T-cell (primary cell): ENCODE measurements around the gene B3GALT5. TPM values are rescaled to one million over a fixed set of nuclear protein-coding genes. Genes with fewer than 3 reads are reported as not detected.

Experiments
- ATAC-seq, 4 experiments: fragments of 200-7000 bp in 3 of 4; fragments of 150-1000 bp in 1 of 4; cut with Tn5 transposase; replicated peaks in 1 of 4; 1 replicate in 3 of 4; 2 replicates in 1 of 4; pipeline ENCODE4 v1.10.0; 2021; ENCODE audit warnings: moderate library complexity in 3 of 4, mild to moderate bottlenecking in 2 of 4, moderate number of reproducible peaks in 1 of 4
- CTCF ChIA-PET, 2 donors: fragments of 300-600 bp; sonication (Branson Sonifier 250); formaldehyde crosslinking; loops; one replicate each; lab custom pipeline; 2022; ENCODE audit warnings: antibody characterized with exemption in 2 of 2; lab: Charles Lee
- POLR2A ChIA-PET, 2 donors: fragments of 300-600 bp; sonication (Branson Sonifier 250); formaldehyde crosslinking; loops; one replicate each; lab custom pipeline; 2022; ENCODE audit warnings: antibody characterized with exemption in 2 of 2; lab: Charles Lee
- DNase-seq, 35 experiments: peaks; one replicate each; pipeline versions ENCODE4 v3.0.0 to v3.0.0-alpha.2; 2013 to 2023
- H3K27ac ChIP-seq: one replicate; pipeline ENCODE4 v1.5.1; 2013; ENCODE audit warnings: low read length
- H3K27me3 ChIP-seq, 2 experiments: replicated peaks in 1 of 2; 1 replicate in 1 of 2; 2 replicates in 1 of 2; pipeline versions ENCODE4 v1.6.1 to v1.7.0; 2013; ENCODE audit warnings: low read length in 1 of 2, mixed read lengths in 1 of 2; ENCODE audit not compliant: control insufficient read depth in 2 of 2, insufficient read depth in 2 of 2; ENCODE audit errors: extremely low read depth in 1 of 2
- H3K36me3 ChIP-seq, 2 donors: 1 replicate in 1 of 2; 2 replicates in 1 of 2; pipeline versions ENCODE4 v1.6.1 to v1.7.0; 2013; ENCODE audit warnings: low read length in 1 of 2; ENCODE audit not compliant: control insufficient read depth in 2 of 2, insufficient read depth in 1 of 2; ENCODE audit errors: extremely low read depth in 1 of 2
- H3K4me1 ChIP-seq, 2 experiments: 1 replicate in 1 of 2; 2 replicates in 1 of 2; pipeline versions ENCODE4 v1.6.1 to v1.7.0; 2013; ENCODE audit warnings: low read length in 2 of 2, mixed read lengths in 1 of 2; ENCODE audit not compliant: insufficient read depth in 2 of 2, control insufficient read depth in 1 of 2; ENCODE audit errors: extremely low read depth in 1 of 2
- H3K4me3 ChIP-seq, 2 donors: 1 replicate in 1 of 2; 2 replicates in 1 of 2; pipeline versions ENCODE4 v1.5.1 to v1.7.0; 2013; ENCODE audit warnings: mild to moderate bottlenecking in 2 of 2, low read length in 1 of 2, moderate library complexity in 1 of 2; ENCODE audit not compliant: control insufficient read depth in 1 of 2; ENCODE audit errors: extremely low read depth in 1 of 2
- H3K9me3 ChIP-seq: 2 replicates; pipeline ENCODE4 v1.7.0; 2013
- H3K27ac Mint-ChIP-seq, 2 donors: one replicate each; pipeline ENCODE4 v1.8.0; 2020 to 2021; ENCODE audit warnings: mild to moderate bottlenecking in 2 of 2, mixed read lengths in 2 of 2
- H3K27me3 Mint-ChIP-seq, 2 donors: one replicate each; pipeline ENCODE4 v1.8.0; 2021 to 2022; ENCODE audit warnings: mixed read lengths in 2 of 2
- H3K36me3 Mint-ChIP-seq: one replicate; pipeline ENCODE4 v1.8.0; 2021; ENCODE audit warnings: mixed read lengths
- H3K4me1 Mint-ChIP-seq, 3 donors: one replicate each; pipeline ENCODE4 v1.8.0; 2020 to 2022; ENCODE audit warnings: mixed read lengths in 3 of 3, mild to moderate bottlenecking in 1 of 3
- H3K4me3 Mint-ChIP-seq, 3 donors: one replicate each; pipeline ENCODE4 v1.8.0; 2020 to 2022; ENCODE audit warnings: mild to moderate bottlenecking in 3 of 3, mixed read lengths in 3 of 3, moderate library complexity in 3 of 3
- H3K9me3 Mint-ChIP-seq, 3 donors: one replicate each; pipeline ENCODE4 v1.8.0; 2020 to 2022; ENCODE audit warnings: mixed read lengths in 3 of 3
- WGBS: methylation state at CpG from one replicate; pipeline ENCODE4 v1.1.5; 2013; ENCODE audit warnings: missing lambda C conversion rate; ENCODE audit not compliant: insufficient coverage; 5-methylcytosine and 5-hydroxymethylcytosine counted together
- total RNA-seq, 35 experiments: library from RNA in 6 of 35; stranded (reverse) in 6 of 35; fragments of 120-200 nt in 1 of 35; gene quantifications; one replicate each; pipeline versions ENCODE4 v1.2.1 to v1.2.4 and lab custom pipeline; 2013 to 2026

Gene B3GALT5
- total RNA-seq, 5 donors from 2014 or later (not counting 1 experiment from before 2014, with no cell fraction given) = 0.03 to 0.09 (median 0.06) TPM; not detected in 2

DNA sequence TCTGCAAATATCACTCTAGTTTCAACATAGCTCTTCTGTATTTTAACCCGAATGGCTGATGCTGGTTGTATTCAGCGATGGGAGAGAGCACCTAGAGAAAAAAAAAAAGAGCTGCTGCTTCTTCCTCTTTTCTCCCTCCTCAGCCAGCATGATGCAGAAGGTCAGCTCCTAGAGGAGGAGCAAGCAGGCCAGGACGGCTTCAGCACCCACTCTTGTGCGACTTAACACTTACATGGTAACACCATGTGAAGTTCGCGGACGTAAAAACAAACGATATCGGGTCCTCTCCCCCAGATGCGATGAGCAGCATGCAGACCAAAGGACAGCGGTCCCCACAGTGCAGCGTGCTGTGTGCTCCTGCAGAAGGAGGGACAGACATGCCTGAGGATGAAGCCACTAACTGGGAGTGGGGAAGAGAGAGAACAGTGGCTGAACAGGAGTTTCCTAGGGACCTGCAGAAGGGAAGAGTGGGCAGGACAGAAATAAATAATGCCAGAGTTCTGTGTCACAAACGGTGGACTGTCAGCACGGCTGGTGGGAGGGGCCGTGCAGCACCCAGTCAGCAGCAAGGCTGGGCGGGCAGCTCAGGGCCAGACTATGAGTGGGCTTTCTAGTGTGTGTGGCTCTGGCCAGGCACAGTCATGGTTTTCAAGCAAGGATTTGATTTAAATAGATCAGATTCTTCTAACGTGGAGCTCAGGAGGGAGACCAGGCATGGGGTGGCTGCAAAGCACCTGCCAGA, 11.4 kb upstream of the B3GALT5 start:
- peaks cover 3 to 5% of the 10 kb centered on the region in 2 donors for H3K27me3 Mint-ChIP-seq
- ChIA-PET CTCF (no interaction called here), POLR2A (interaction anchor here in 1 of 2 donors (0.7 kb wide), 1 partner anchor 1391 kb away, joined by 4 read pairs; no protein-coding TSS in a partner anchor)
- DNase-seq (no peak), ATAC-seq (no peak)
- no peak overlapping the region for H3K27ac Mint-ChIP-seq
- H3K4me3 Mint-ChIP-seq = no peak overlapping the region
- 57% methylated on average over 15 of the region's 17 CpGs for WGBS
- no peaks in the 10 kb centered on the region for H3K36me3 Mint-ChIP-seq
- Histone ChIP-seq H3K36me3 (no peaks in the 10 kb centered on the region), H3K27ac (no peak overlapping the region), H3K4me1 (no peaks in the 10 kb centered on the region), H3K9me3 (no peaks in the 10 kb centered on the region), H3K27me3 (peaks cover 0 to 10% of the 10 kb centered on the region in 2 experiments), H3K4me3 (no peak overlapping the region)
- H3K4me1 Mint-ChIP-seq = no peaks in the 10 kb centered on the region
- no peaks in the 10 kb centered on the region for H3K9me3 Mint-ChIP-seq

DNA sequence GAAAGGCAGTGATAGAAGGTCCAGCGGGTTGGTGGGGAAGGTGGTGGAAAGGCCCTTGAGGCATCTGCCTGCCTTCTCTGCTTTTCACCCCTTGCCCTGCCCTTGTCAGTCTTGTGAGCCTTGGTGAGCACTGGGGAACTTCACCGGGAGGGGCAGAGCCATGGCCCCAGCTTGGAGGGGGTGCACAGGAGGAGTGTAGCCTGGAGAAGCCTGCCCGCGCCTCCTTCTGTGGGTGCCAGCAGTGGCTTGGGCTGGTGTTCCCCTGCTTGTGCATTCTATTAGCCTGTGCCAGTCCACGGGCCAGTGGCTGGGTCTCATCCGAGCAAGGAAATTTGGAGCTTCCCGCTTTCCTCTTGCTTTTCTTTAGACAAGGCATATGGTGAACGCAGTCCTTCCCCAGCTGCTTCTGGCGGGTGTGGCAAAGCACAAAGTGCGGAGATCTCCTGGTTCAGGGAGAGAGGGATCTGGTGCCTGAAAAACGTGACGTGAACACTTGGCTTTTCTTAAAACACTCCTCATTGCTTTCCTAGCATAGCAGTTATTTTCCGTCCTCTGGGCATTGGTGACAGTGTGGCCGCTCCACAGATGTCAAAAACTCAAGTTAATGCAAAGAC, 10.6 kb upstream of the B3GALT5 start:
- no peaks in the 10 kb centered on the region for H3K36me3 Mint-ChIP-seq
- H3K9me3 Mint-ChIP-seq = no peaks in the 10 kb centered on the region
- peaks cover 3 to 6% of the 10 kb centered on the region in 2 donors for H3K27me3 Mint-ChIP-seq
- 90% methylated on average over 9 of the region's 14 CpGs for WGBS
- no peak for DNase-seq
- Histone ChIP-seq H3K4me1 (no peaks in the 10 kb centered on the region), H3K27me3 (peaks cover 0 to 10% of the 10 kb centered on the region in 2 experiments), H3K27ac (no peak overlapping the region), H3K36me3 (no peaks in the 10 kb centered on the region), H3K9me3 (no peaks in the 10 kb centered on the region), H3K4me3 (no peak overlapping the region)
- no peaks in the 10 kb centered on the region for H3K4me1 Mint-ChIP-seq
- no peak overlapping the region for H3K4me3 Mint-ChIP-seq
- CTCF ChIA-PET = no interaction called here
- ATAC-seq = no peak
- POLR2A ChIA-PET = interaction anchor here in 1 of 2 donors (0.6 kb wide), 1 partner anchor 690 kb away, joined by 8 read pairs; no protein-coding TSS in a partner anchor
- no peak overlapping the region for H3K27ac Mint-ChIP-seq

DNA sequence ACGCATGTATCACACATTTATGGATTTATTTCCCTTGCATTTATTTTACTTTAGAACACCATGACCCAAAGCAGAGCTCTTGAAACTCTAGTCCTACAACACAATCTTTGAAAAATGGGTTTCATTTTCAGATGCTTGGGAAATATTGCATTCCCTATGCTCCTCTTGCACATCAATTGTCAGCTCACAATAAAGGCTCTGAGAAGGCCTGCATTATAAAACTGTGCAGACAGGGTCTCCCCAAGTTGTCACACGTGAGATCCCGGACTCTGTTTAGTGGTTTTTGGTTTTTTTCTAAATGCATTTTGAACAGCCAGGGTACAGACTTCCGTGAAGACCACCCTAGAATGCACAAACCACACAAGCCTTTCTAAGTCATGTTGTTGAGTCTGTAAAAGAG, 9.9 kb upstream of the B3GALT5 start:
- no peaks in the 10 kb centered on the region for H3K4me1 Mint-ChIP-seq
- no peaks in the 10 kb centered on the region for H3K9me3 ChIP-seq
- H3K4me3 ChIP-seq = no peak overlapping the region
- ChIA-PET CTCF (no interaction called here), POLR2A (interaction anchor here in 1 of 2 donors (0.6 kb wide), 1 partner anchor 689 kb away, joined by 8 read pairs; no protein-coding TSS in a partner anchor)
- H3K27me3 Mint-ChIP-seq = peaks cover 3 to 6% of the 10 kb centered on the region in 2 donors
- no CpG with 5 or more reads among the region's 4 CpGs for WGBS
- no peaks in the 10 kb centered on the region for H3K36me3 ChIP-seq
- H3K36me3 Mint-ChIP-seq = no peaks in the 10 kb centered on the region
- no peaks in the 10 kb centered on the region for H3K9me3 Mint-ChIP-seq
- H3K4me3 Mint-ChIP-seq = no peak overlapping the region
- no peak for DNase-seq
- peaks cover 0 to 10% of the 10 kb centered on the region in 2 experiments for H3K27me3 ChIP-seq
- no peak overlapping the region for H3K27ac Mint-ChIP-seq
- H3K4me1 ChIP-seq = no peaks in the 10 kb centered on the region
- no peak for ATAC-seq
- no peak overlapping the region for H3K27ac ChIP-seq

DNA sequence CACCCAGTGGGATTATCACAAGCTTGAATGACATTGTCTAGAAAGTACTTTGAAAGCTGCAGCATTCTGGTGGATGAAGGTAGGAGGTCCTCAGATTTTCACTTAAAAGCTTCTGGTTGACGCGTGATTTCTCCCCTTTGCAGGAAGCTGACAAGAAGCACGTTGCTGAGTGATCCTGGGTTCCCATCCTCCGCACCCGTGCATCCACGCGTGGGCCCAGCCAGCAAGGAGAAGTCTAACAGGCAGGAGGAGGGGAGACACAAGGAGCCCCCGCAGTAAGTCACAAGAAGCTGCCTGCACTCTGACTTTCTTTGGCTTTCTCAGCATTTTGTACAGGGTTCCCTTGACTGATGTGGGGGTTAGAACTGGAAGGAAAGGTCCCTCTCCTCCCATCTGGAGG, 7.8 kb upstream of the B3GALT5 start:
- Histone ChIP-seq H3K9me3 (no peaks in the 10 kb centered on the region), H3K4me3 (no peak overlapping the region), H3K4me1 (no peaks in the 10 kb centered on the region), H3K27ac (no peak overlapping the region), H3K27me3 (peaks cover 0 to 10% of the 10 kb centered on the region in 2 experiments), H3K36me3 (no peaks in the 10 kb centered on the region)
- Mint-ChIP-seq H3K27me3 (peaks cover 6 to 8% of the 10 kb centered on the region in 2 donors), H3K36me3 (no peaks in the 10 kb centered on the region), H3K9me3 (no peaks in the 10 kb centered on the region), H3K27ac (no peak overlapping the region), H3K4me1 (no peaks in the 10 kb centered on the region), H3K4me3 (no peak overlapping the region)
- WGBS = 81% methylated on average over 7 of the region's 8 CpGs
- CTCF ChIA-PET = no interaction called here
- no peak for ATAC-seq
- POLR2A ChIA-PET = no interaction called here
- DNase-seq = no peak

DNA sequence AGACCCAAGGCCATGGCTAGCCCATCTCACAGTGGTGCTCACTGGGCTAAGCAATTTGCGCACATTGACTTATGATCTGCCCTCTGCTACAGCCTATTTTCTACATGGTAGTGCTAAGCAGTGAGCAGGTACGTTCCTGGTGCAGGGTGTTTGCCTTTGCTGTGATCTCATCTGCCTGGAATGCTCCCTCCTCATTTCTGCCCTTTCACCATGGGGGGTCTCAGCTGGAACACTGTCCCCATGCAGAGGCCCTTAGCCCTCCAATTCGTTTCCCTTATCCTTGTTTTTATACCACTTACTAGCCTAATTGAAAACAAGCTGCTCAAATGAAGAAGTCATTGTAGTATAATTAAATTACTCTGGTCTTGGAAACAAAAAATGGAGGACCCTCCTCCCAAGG, 2.0 kb upstream of the B3GALT5 start:
- DNase-seq = no peak
- peaks cover 29 to 46% of the 10 kb centered on the region in 2 donors for H3K27me3 Mint-ChIP-seq
- CTCF ChIA-PET = no interaction called here
- no peak overlapping the region for H3K4me3 Mint-ChIP-seq
- ATAC-seq = no peak
- peaks cover 0 to 9% (median 8%) of the 10 kb centered on the region in 3 donors for H3K4me1 Mint-ChIP-seq
- H3K9me3 ChIP-seq = no peaks in the 10 kb centered on the region
- H3K9me3 Mint-ChIP-seq = no peaks in the 10 kb centered on the region
- no peaks in the 10 kb centered on the region for H3K36me3 Mint-ChIP-seq
- H3K27ac ChIP-seq = no peak overlapping the region
- H3K27me3 ChIP-seq = peaks cover 12 to 35% of the 10 kb centered on the region in 2 experiments
- H3K4me3 ChIP-seq = no peak overlapping the region
- no CpG with 5 or more reads among the region's 3 CpGs for WGBS
- no peak overlapping the region for H3K27ac Mint-ChIP-seq
- H3K36me3 ChIP-seq = no peaks in the 10 kb centered on the region
- POLR2A ChIA-PET = no interaction called here
- no peaks in the 10 kb centered on the region for H3K4me1 ChIP-seq

DNA sequence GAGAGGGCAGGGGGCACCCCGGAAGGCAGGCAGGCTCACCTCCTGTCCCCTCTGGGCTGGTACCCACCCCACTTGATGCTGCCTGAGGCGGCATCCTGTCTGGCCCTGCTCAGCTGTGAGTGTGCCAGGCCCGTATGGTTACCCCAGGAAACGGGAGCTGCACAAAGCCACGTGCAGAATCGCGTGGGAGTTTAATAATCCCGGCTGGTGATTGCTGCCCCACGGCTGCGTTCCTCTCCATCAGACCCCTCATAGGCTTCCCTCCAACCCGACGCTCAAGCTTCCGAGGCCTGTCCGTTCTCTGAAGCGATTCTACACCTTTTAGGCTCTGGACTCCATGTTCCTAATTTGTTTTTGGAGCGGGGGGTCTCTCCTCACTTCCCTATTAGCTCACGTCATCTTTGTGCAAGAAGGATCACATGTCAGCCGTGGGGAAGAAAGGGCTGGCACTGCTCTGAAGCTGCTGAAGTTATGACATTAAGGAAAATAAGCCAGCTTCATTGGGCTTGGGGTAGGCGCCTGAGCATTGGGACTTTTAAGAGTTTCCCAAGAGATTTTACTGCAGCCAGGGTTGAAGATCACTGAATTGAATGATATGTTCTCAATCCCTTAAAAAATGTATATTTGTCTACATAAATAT, 1.1 kb upstream of the B3GALT5 start:
- WGBS = 22% methylated on average over 8 of the region's 19 CpGs
- no peak overlapping the region for H3K4me3 Mint-ChIP-seq
- Histone ChIP-seq H3K27me3 (peaks cover 12 to 35% of the 10 kb centered on the region in 2 experiments), H3K27ac (no peak overlapping the region), H3K4me1 (no peaks in the 10 kb centered on the region), H3K4me3 (no peak overlapping the region), H3K9me3 (no peaks in the 10 kb centered on the region), H3K36me3 (no peaks in the 10 kb centered on the region)
- ChIA-PET CTCF (no interaction called here), POLR2A (no interaction called here)
- no peak overlapping the region for H3K27ac Mint-ChIP-seq
- H3K36me3 Mint-ChIP-seq = no peaks in the 10 kb centered on the region
- H3K27me3 Mint-ChIP-seq = peaks cover 31 to 51% of the 10 kb centered on the region in 2 donors
- H3K9me3 Mint-ChIP-seq = no peaks in the 10 kb centered on the region
- H3K4me1 Mint-ChIP-seq = peaks cover 0 to 9% (median 8%) of the 10 kb centered on the region in 3 donors
- no peak for DNase-seq
- ATAC-seq = no peak
